ENCODE measurements around the gene WDPCP.
"Not testable (repeated sequence)": the region's sequence is repeated elsewhere in the genome, so short reads cannot be mapped to it uniquely, and the experiment has no call there.

WDPCP gene

DNA sequence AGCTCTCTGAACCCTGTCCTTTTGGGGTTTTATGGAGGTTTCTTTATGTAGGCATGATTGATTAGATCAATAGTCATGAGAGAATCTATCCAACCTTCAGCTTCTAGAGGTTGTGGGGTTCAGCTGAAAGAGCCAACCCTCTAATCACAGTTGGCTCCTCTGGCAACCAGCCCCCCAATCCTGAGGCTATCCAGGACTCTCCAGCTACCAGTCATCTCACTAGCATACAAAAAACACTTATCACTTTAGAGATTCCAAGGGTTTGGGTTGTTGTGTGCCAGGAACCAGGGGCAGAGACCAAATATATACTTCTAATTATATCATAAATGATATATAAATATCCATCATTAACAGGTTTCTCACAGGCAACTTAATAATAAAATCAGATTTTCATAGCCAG is 11.7 kb downstream of the WDPCP start:
- TF ChIP-seq ZNF274 (IDR thresholded peaks at IDR 0.05; ENCODE audit: low read depth, low read length): no peak
- H3K4me3 ChIP-seq (ENCODE audit: low read length): no peak overlapping the region

- not testable (repeated sequence) for H3K4me3 ChIP-seq (ENCODE audit: low read length)
Measured at GRCh38 chr2:63573726-63574345, 14.4 kb downstream of the WDPCP start.

DNA sequence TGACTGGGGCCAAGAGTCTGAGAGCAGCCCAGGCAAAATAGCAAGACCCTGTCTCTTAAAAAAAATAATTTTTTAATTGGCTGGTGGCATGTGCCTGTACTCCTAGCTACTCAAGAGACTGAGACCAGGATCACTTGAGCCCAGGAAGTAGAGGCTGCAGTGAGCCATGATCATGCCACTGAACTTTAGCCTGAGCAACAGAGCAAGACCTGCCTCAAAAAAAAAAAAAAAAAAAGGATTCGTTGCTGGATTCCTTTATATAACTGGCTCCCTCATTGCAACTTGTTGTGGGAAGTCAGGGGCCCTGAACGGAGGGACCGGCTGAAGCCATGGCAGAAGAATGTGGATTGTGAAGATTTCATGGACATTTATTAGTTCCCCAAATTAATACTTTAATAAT is 15.3 kb downstream of the WDPCP start:
- not testable (repeated sequence) for H3K4me3 ChIP-seq (ENCODE audit: low read length)

DNA sequence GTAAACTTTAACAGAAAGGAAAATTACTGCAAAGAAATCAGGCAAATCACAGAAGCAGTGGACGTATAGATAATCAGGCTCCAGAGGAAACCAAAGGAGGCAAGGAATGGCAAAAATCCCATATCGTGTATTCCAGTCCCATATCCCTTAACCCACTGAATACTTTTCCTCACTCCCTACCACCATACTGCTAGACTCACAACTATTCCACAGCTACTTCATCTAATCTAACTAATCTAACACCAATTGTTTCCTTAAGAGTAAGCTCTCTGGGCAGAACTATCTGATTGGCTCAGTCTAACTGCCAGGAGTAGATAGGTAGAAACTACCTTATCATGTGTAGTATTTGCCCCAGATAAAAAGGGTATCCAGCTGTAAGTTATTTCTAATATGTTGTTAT is 16.3 kb downstream of the WDPCP start:
- TF ChIP-seq ZNF274 (IDR thresholded peaks at IDR 0.05; ENCODE audit: low read depth, low read length): no peak
- H3K4me3 ChIP-seq (ENCODE audit: low read length): no peak overlapping the region

GRCh38 chr2:63571291-63571690 is 17.0 kb downstream of the WDPCP start:
- no peak overlapping the region for H3K4me3 ChIP-seq (ENCODE audit: low read length)
- no peak for TF ChIP-seq ZNF274 (IDR thresholded peaks at IDR 0.05; ENCODE audit: low read depth, low read length)

DNA sequence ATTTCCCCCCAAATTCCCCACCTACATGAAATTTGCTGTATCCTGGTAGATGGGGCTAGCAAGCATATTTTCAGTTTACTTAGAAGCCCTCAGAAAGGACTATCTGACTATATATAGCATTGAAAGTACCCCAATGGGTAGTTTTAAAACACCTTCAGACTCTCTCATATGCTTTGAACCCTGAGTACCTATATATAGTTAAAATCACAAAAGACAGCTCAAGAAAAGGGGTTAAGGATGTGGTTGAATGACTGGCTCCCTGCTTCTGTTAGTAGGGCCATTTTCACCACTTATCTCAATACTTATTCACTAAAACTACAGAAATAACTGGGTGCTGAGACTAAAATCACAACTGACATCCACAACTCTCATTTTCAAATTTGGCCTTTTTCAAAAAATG is 18.5 kb downstream of the WDPCP start:
- TF ChIP-seq ZNF274 (IDR thresholded peaks at IDR 0.05; ENCODE audit: low read depth, low read length): no peak
- H3K4me3 ChIP-seq (ENCODE audit: low read length): no peak overlapping the region

DNA sequence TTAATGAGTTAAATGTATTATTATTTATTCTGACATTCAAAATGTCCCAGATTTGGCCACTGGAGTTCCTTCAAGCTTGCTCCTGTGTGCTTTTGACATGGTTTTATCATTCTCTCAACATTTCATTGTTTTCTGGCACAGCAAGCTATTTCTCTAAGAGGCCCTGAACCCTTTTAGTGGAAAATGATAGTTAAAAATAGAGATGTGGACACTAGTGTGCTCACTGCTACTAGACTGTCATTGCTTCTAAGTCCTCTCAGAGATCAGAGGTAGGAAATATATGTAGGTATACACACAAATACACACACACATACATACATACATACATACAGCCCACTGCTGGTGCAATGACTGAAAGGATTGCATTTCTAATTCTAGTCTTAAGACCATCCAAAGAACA is 25.5 kb downstream of the WDPCP start:
- no peak for TF ChIP-seq ZNF274 (IDR thresholded peaks at IDR 0.05; ENCODE audit: low read depth, low read length)
- no peak overlapping the region for H3K4me3 ChIP-seq (ENCODE audit: low read length)

DNA sequence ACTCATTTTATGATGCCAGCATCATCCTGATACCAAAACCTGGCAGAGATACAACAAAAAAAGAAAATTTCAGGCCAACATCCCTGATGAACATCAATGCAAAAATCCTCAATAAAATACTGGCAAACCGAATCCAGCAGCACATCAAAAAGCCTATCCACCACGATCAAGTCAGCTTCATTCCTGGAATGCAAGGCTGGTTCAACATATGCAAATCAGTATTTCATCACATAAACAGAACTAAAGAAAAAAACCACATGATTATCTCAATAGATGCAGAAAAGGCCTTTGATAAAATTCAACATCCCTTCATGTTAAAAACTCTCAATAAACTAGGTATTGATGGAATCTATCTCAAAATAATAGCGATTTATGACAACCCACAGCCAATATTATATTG is 29.4 kb downstream of the WDPCP start:
- H3K4me3 ChIP-seq (ENCODE audit: low read length): not testable (repeated sequence)

DNA sequence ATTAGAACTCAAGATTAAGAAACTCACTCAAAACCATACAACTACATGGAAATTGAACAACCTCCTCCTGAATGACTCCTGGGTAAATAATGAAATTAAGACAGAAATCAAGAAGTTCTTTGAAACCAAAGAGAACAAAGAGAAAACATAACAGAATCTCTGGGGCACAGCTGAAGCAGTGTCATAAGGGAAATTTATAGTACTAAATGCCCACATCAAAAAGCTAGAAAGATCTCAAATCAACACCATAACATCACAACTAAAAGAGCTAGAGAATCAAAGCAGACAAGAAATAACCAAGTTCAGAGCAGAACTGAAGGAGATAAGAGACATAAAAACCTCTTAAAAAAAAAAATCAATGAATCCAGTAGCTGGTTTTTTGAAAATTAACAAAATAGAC is 30.5 kb downstream of the WDPCP start:
- not testable (repeated sequence) for H3K4me3 ChIP-seq (ENCODE audit: low read length)

- no peak overlapping the region for H3K4me3 ChIP-seq (ENCODE audit: low read length)
- no peak for TF ChIP-seq ZNF274 (IDR thresholded peaks at IDR 0.05; ENCODE audit: low read depth, low read length)
Measured at GRCh38 chr2:63555931-63556330, 32.3 kb downstream of the WDPCP start.

DNA sequence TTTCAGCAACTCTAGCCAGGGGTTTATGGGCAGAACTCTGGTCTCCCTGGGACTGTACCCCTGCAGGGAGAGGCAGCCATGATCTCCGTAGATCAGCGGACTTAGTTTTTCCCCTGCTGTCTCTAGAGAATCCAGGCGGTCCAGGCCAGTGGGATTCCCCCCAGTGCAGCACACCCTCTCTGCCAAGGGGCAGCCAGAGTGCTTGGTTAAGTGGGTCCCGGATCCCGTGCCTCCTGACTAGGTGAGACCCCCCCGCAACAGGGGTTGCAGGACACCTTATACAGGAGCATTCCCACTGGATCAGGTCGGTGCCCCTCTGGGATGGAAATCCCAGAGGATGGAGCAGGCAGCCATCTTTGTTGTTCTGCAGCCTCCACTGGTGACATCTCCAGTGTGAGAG is 33.0 kb downstream of the WDPCP start:
- TF ChIP-seq ZNF274 (IDR thresholded peaks at IDR 0.05; ENCODE audit: low read depth, low read length): no peak
- no peak overlapping the region for H3K4me3 ChIP-seq (ENCODE audit: low read length)

GRCh38 chr2:63553049-63553448 is 35.2 kb downstream of the WDPCP start:
- H3K4me3 ChIP-seq (ENCODE audit: low read length): no peak overlapping the region
- TF ChIP-seq ZNF274 (IDR thresholded peaks at IDR 0.05; ENCODE audit: low read depth, low read length): no peak

GRCh38 chr2:63545023-63545422 is 43.3 kb downstream of the WDPCP start:
- H3K4me3 ChIP-seq (ENCODE audit: low read length): no peak overlapping the region
- TF ChIP-seq ZNF274 (IDR thresholded peaks at IDR 0.05; ENCODE audit: low read depth, low read length): no peak

DNA sequence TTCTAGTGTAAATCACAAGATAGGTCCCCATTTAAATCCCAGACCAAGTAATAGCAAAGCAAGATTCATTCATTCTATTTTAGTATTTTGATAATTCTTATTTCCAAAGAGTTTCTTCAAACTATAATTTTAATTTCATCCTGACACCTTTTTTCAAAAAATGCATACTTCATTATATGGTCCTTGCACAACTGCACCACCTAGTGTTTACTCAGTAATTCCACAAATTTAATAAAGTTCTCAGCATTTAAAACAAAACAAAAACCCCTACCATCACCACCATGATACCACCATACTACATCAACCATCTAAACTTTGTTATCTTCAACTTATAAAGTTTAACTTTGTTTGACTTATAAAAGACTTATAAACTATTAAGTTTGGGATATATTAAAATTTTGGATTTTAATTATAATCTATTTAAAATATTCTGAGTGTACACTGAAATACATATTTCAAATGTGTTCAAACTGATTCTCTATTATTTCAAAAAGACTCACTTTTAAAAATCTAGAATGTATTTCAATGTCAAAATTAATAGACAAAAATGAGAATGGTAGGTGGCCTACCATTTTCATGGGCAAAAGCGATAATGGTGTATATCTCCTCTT is 44.2 kb downstream of the WDPCP start:
- H3K4me3 ChIP-seq (ENCODE audit: low read length): no peak overlapping the region
- TF ChIP-seq ZNF274 (IDR thresholded peaks at IDR 0.05; ENCODE audit: low read depth, low read length): no peak

GRCh38 chr2:63539416-63540162 is 48.7 kb downstream of the WDPCP start:
- no peak overlapping the region for H3K4me3 ChIP-seq (ENCODE audit: low read length)
- no peak for TF ChIP-seq ZNF274 (IDR thresholded peaks at IDR 0.05; ENCODE audit: low read depth, low read length)

- H3K4me3 ChIP-seq (ENCODE audit: low read length): no peak overlapping the region
- no peak for TF ChIP-seq ZNF274 (IDR thresholded peaks at IDR 0.05; ENCODE audit: low read depth, low read length)
Measured at GRCh38 chr2:63538390-63538789, 49.9 kb downstream of the WDPCP start.
